HG03039 (cell line): ENCODE measurements around the gene KRTAP17-1.
"Not testable (repeated sequence)": the region's sequence is repeated elsewhere in the genome, so short reads cannot be mapped to it uniquely, and the experiment has no call there.

Source experiments
- ATAC-seq: cut with Tn5 transposase; IDR thresholded peaks from one replicate; pipeline ENCODE4 v1.9.1; 2021; ENCODE audit warnings: mild to moderate bottlenecking, moderate library complexity; ENCODE audit not compliant: unreplicated experiment

KRTAP17-1 gene

DNA sequence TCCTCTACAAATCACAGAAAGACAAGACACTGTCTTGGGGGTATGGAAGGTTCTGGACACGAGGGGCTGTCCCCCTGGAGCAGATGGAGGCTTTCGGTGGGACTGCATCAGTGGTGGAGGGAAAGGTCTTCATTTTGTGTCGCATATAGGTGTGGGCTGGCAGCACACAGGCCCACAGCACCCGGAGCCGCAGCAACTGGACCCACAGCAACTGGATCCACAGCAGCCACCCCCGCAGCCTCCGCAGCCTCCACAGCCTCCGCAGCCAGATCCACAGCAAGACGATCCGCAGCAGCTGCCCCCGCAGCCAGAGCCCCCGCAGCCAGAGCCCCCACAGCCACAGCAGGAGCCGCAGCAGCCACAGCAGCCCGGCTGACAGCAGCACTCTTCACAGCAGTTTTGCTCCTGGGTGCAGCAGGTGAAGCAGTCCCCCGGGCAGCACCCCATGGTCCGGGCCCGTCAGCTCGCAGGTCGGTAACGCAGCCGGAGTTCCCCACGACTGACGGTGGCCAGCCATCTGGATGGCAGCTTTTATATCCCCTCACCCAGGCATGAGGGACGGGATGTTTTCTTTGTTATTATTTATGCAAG lies at the start of gene KRTAP17-1:
KRTAP17-1 (minus strand) TSS at position 507 of the 591 bp plus-strand sequence; CDS start at position 447, 60 bp downstream.
- no peak for ATAC-seq

GRCh38 chr17:41363881-41364280 lies 48.4 kb upstream of the KRTAP17-1 start:
- ATAC-seq: no peak

DNA sequence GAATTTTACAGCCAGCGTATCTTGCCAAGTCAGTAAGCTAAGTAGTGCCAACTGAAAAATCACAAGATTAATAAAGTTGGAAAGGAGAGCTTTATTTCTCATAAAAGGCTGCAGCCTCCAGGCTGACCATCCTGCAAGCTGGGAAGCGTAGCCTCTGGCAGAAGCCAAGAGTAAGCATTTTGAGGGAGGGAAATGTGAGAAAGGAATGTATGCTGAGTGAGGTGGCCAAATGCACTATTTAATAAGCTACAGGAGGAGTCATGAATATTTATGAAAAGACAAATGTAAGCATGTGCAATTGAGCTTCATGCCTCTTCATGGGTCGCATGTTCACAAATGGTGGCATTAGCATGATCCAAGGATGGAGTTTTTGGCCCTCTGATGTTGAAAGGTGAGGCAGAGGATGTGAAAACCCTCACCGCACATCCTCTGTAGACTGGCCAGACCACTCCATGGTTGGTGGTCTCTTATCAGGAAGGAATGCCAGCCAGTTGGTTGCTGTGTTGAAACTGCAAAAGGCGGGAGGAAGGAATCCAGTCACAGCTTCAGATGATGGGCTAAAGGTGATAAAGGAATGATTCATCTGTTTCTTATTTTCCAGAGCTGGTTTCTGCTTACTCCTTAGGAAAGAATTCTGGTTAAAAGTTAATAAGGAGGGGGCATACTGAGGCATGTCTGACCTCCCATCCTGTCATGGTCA lies 44.9 kb upstream of the KRTAP17-1 start:
- no peak for ATAC-seq

DNA sequence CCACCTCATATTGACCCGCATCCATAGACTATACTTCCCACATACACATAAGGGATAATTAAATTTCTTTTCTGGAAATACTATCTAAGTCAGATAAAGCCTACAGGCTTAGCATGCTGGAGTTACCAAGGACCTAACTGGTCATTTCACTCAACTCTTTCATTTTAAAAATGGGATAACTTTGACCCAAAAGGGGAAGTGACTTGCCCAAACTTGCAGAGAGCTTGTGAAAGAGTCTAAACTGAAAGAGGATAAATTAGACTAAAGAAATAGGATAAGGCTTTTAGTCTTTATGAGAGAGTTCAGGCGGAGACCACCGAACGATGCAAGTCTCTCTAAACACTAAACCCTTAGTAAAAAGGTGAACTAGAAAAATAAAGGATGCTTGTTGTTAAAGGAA lies 39.0 kb upstream of the KRTAP17-1 start:
- ATAC-seq: no peak

DNA sequence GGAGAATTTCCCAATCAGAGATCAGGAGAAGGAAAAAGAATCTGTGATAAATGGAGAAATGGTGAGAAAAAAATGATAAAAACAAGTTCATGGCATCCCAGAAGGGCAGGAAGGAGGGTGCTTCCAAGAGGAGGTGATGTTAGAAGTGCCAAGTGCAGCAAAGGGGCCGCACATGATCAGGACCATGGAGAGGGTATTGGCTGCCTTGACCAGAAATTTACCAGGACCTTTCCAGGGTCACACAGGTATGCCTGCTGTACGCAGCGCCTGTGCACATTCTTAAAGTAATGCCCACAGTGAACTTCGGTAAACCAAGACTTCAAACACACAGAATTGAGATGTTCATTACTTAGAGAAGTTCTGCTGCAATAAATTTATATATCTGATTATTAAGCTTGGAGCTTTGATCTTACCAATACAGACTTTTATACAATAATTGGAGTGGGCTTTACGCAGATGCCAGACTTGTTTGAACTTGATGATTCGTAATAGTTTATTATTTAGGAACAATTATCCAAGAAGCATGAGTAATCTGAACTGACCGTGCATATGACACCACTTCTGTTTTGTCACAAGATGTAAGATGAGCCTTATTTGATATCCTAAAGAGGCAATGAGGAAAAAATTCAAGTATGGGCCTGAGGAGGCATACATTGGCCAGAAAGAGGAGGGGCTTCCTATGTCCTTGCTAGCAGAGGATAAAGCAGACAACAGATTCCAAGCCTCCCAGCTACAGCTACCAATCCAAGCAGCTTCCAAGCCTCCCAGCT lies 37.3 kb upstream of the KRTAP17-1 start:
- ATAC-seq: no peak

GRCh38 chr17:41351177-41351576 lies 35.7 kb upstream of the KRTAP17-1 start:
- ATAC-seq: no peak

DNA sequence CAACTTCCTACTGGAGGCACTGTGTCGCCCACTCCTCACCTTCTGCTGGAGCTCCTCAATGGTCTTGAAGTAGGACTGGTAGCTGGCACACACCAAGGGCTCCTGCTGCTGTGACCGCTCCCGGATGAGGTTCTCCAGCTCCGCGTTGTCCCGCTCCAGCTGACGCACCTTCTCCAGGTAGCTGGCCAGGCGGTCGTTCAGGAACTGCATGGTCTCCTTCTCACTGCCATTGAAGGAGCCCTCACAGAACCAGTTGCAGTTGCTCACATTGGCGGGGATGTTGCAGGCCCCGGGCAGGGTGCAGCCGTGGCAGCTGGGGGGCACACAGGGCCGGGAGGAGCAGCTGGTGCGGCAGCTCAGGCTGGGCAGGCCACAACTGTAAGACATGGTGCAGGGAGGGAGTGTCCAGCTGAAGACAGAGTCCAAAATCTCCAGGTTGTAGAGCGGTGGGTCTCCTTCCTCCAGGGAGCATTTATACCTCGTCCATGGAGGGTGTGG lies 34.9 kb upstream of the KRTAP17-1 start, which contains the start of gene KRT33A:
KRT33A (minus strand) TSS at position 448 of the 498 bp plus-strand sequence; CDS start at position 387, 61 bp downstream.
- ATAC-seq: not testable (repeated sequence)

DNA sequence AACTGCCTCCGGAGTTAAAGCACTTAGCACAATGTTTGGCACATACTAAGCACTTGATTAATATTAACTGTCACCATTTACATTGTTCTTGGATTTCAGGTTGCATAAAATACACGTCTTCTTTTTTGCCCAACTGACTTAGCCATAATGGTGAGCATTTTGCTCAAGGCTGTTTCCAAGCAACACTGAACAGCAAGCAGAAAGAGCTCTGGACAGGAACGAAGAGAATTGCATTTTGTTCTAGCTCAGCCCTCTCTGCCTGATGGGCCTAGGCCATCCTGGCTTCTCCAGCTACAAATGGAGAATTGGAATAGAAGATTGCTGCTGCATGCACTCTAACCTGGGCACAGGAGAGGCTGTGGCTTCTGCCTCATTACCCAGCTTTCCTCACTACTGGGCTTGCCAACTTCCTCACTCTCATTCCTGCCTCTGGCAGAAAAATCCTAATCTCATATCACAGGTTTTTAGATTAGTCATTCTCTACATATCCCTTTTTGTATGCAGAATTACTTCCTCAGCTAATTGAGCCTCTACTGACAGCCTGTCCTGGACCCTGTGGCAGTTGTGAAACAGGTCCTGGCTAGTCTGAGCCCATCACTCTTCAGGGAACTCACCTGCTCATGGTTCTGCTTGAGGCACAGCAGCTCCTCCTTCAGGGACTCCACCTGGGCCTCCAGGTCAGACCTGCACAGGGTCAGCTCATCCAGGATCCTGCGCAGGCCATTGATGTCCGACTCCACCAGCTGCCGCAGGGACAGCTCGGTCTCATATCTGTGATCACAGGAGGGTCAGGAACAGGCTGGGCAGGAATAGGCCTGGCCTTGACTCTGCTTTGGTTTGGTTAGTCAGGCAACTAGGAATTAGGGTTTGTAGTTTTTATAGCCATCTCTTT lies 32.6 kb upstream of the KRTAP17-1 start:
- ATAC-seq: no peak

- ATAC-seq: not testable (repeated sequence)
Measured at GRCh38 chr17:41346421-41346820, 30.9 kb upstream of the KRTAP17-1 start.

DNA sequence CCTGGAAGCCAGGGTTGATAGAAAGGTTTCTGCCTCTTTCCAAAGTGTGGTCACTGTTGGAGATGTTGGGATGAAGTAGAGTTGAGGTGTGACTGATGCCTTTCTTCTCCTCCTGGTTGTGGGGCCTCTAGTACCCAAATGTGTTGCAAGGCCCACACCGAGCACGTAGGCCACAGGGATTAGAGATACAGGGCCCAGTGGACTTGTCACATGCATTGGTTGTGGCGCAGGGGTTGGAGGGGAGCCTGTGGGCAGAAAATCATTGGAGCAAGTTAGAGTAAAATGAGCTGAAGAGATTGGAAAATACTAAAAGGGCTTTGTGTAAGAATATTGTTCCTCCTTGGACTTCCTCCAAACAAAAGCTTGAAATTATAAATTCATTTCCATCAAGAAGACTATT lies 30.5 kb upstream of the KRTAP17-1 start:
- no peak for ATAC-seq

GRCh38 chr17:41343029-41343428 lies 27.5 kb upstream of the KRTAP17-1 start:
- ATAC-seq: no peak

DNA sequence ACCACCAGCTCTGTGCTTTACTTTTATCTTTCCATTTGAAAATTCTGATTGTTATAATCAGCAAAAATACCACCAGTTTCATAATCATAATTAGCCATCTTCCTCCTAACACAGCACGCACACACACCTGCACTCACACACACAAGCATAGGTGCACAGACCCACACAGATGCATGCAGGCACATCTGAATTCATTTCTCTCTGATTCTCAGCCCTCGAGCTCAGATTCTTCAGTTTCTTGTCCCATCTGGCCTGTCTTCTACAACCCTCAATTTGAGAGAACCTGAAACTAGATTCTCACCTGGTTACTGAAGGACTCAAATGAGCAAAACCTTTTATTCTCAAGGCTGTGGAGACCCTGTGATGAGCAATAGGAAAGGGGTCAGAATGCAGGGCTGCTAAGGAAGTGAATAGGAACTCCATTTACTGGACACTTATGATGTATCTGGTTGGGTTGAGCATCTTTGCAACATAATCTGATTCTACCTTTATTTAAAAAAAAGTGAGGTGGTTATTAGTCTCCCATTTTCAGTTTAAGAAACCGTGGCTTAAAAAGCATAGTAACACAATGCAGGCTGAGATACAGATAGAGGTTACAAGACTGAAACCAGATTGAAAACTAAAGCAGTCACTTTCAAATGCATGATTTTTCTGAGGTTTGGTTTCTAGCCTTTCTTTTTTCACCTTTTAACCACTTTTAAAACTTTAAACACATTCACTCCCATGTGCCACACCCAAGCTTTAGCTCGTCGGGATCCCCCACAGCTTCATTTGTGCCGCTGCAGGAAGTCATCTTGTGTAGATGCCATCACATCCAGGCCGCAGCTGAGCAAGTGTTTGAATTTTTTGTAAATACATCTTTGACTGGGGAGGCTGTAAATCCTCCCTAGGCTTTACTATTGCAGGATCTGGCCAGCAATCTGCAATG lies 25.7 kb upstream of the KRTAP17-1 start:
- ATAC-seq: no peak

- ATAC-seq: no peak
Measured at GRCh38 chr17:41340494-41340893, 25.0 kb upstream of the KRTAP17-1 start.

GRCh38 chr17:41339571-41340172 lies 24.2 kb upstream of the KRTAP17-1 start:
- no peak for ATAC-seq

GRCh38 chr17:41338961-41339485 lies 23.5 kb upstream of the KRTAP17-1 start:
- no peak for ATAC-seq

DNA sequence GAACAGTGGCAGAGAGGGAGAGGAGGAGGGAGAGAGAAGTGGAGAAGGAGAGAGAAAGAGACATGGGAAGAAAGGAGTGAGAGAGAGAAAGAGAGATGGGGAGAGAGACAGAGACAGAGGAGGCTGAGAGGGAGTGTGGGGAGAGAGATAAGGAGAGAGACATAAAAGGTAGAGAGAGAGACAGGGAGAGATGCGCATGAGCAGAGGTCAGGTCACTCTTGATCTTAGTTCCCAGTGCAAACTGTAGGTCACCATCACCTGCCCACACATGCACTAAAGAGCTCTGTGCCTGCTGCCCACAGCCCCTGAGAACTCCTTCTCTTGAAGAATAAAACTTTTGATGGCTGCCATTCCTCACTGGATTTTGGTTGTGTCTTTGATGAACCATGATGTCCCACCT lies 20.2 kb upstream of the KRTAP17-1 start:
- no peak for ATAC-seq

- ATAC-seq: no peak
Measured at GRCh38 chr17:41334385-41335305, 19.1 kb upstream of the KRTAP17-1 start.

DNA sequence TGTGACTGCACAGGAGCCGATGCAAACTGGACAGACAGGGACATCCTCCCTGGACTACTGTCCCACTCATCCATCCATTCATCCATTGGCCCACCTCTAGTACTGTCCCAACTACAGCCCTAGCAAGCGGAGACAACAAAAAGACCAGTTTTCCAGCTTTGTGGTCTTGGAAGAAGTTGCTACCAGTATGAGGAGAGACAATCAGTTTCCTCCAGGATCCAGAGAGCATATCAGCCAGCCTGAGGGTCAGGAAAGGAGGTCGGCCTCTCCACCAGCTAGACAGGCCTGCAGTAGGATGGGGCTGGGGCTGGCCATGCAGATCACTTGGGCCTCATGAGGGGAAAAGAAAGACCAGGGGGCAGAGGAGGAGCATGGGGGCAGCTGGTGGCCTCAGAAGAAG lies 18.3 kb upstream of the KRTAP17-1 start:
- no peak for ATAC-seq
